Measurements from ENCODE around the gene MAML2. TPM values are rescaled to one million over a fixed set of nuclear protein-coding genes. Genes with fewer than 3 reads are reported as not detected.

MAML2 gene
- total and polyA plus RNA-seq, 2 of the 8 experiments (the other 6 are each of a cell fraction or from before 2014, with no cell fraction given) = 3.8 to 6.6 TPM

DNA sequence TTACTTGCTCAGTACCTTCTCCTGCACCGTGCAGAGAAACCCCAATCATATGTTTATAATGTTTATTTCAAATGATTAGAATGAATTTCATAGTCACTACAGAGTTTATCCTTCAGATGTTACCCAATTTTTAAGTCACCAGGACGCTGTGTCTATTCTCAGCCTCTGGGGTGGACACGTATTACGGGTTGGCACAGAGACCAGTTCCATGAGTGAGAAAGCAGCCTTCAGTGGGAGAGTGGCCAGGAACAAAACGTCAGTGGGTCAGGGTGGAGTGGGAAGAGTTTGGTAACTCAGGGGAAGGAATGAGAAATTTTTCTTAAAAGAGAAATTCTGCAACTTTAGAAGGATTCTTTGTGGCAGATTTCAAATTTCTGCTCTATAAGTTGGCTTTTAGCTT is 342.0 kb downstream of the MAML2 start:
- H3K27me3 ChIP-seq (replicated peaks in 1 of 4; ENCODE audit: control insufficient read depth in 3 of 4, extremely low read depth in 1 of 4, insufficient read depth in 3 of 4, low read length in 3 of 4) = no peaks in the 10 kb centered on the region
- no peaks in the 10 kb centered on the region for H3K79me2 ChIP-seq (ENCODE audit: control insufficient read depth in 1 of 2, insufficient read depth in 2 of 2, low read length in 2 of 2)
- no peak overlapping the region for H4K8ac ChIP-seq (ENCODE audit: extremely low read depth, insufficient read depth, low read length)
- FAIRE-seq = no peak
- H3K4me2 ChIP-seq (ENCODE audit: insufficient read depth in 1 of 2, low read depth in 2 of 2, low read length in 2 of 2) = no peak overlapping the region
- H3K4me3 ChIP-seq (ENCODE audit: extremely low read depth in 1 of 4, insufficient read depth in 2 of 4, low read depth in 3 of 4, low read length in 4 of 4) = no peak overlapping the region
- no peak overlapping the region for H3K23ac ChIP-seq (ENCODE audit: insufficient read length)
- WGBS, 2 experiments (ENCODE audit: extremely low coverage in 1 of 2, insufficient coverage in 1 of 2, insufficient read length in 1 of 2, insufficient replicate concordance in 2 of 2, low coverage in 1 of 2, low lambda C conversion rate in 2 of 2, missing lambda C conversion rate in 1 of 2) = 90% methylated on average over 5 of the region's 5 CpGs; no CpG with 5 or more reads in 1 of the 2 experiments
- H2AFZ ChIP-seq (ENCODE audit: low read length) = no peak overlapping the region
- H4K91ac ChIP-seq (replicated peaks; ENCODE audit: insufficient read length, low read length) = no peak overlapping the region
- H3K9me3 ChIP-seq (ENCODE audit: insufficient read depth in 2 of 2, low read depth in 1 of 2, low read length in 1 of 2) = no peaks in the 10 kb centered on the region
- no peak overlapping the region for H3K9ac ChIP-seq (replicated peaks in 1 of 4; ENCODE audit: extremely low read depth in 1 of 4, low read depth in 3 of 4, low read length in 3 of 4)
- H2BK20ac ChIP-seq (ENCODE audit: low read length) = no peak overlapping the region
- peaks cover 0 to 7% (median 2%) of the 10 kb centered on the region in 4 experiments; a peak in 2 of 7 replicates for H3K4me1 ChIP-seq (replicated peaks in 1 of 4; ENCODE audit: control insufficient read depth in 3 of 4, insufficient read depth in 4 of 4, low read length in 3 of 4)
- no peak overlapping the region for H2BK5ac ChIP-seq (ENCODE audit: low read depth, low read length)
- CTCF ChIA-PET (ENCODE audit: partially characterized antibody) = interaction anchor here (0.7 to 1.0 kb wide), 3 partner anchors 54 to 342 kb away, joined by 3 read pairs; partner anchors contain the start of gene MAML2
- no peaks in the 10 kb centered on the region for H3K79me1 ChIP-seq (ENCODE audit: low read depth, low read length)
- no peak for DNase-seq (ENCODE audit: low read depth in 1 of 2, low spot score in 2 of 2)
- no peak overlapping the region for H2BK15ac ChIP-seq (ENCODE audit: low read length)
- no peak overlapping the region for H2AK5ac ChIP-seq (ENCODE audit: low read depth, low read length)
- H3K14ac ChIP-seq (ENCODE audit: insufficient read length) = no peak overlapping the region
- POLR2A ChIA-PET (ENCODE audit: partially characterized antibody) = no interaction called here
- H2BK12ac ChIP-seq (ENCODE audit: low read depth, low read length) = no peak overlapping the region
- H3K18ac ChIP-seq (ENCODE audit: extremely low read depth, low read length) = no peak overlapping the region
- H3K36me3 ChIP-seq (ENCODE audit: control insufficient read depth in 2 of 4, insufficient read depth in 4 of 4, low read length in 3 of 4) = no peaks in the 10 kb centered on the region
- H2BK120ac ChIP-seq (replicated peaks; ENCODE audit: low read depth, low read length) = no peak overlapping the region
- no peak overlapping the region for H3K56ac ChIP-seq (replicated peaks; ENCODE audit: insufficient read length, low read depth, low read length)
- H3K27ac ChIP-seq (ENCODE audit: low read depth, low read length) = no peak overlapping the region
- H3K4ac ChIP-seq (replicated peaks; ENCODE audit: insufficient read length, low read depth, low read length) = no peak overlapping the region
- no peak overlapping the region for H4K5ac ChIP-seq (ENCODE audit: insufficient read length, low read depth, low read length)
- no peaks in the 10 kb centered on the region for H4K20me1 ChIP-seq (replicated peaks in 1 of 2; ENCODE audit: control insufficient read depth in 1 of 2, insufficient read depth in 2 of 2, low read length in 2 of 2)
- H3K23me2 ChIP-seq (ENCODE audit: low read depth, low read length) = peaks cover 5% of the 10 kb centered on the region; the same call in 1 of the 2 replicates
- TF ChIP-seq PHF8 (conservative IDR thresholded peaks at IDR 0.05; ENCODE audit: low read depth, low read length) (no peak), ZNF274 (IDR thresholded peaks at IDR 0.05; ENCODE audit: borderline replicate concordance, extremely low read depth, low read length) (no peak), RNF2 (IDR thresholded peaks at IDR 0.05; ENCODE audit: borderline replicate concordance, low read depth, low read length, missing control alignments, poor library complexity, severe bottlenecking) (no peak), SAP30 (IDR thresholded peaks at IDR 0.05; ENCODE audit: insufficient read depth, insufficient replicate concordance, low read length) (no peak), POLR2AphosphoS5 (IDR thresholded peaks at IDR 0.05; ENCODE audit: low read depth, low read length) (no peak), KDM5A (IDR thresholded peaks at IDR 0.05; ENCODE audit: low read length) (no peak), TBP (IDR thresholded peaks at IDR 0.05; ENCODE audit: low read depth, low read length) (no peak), TEAD4 (IDR thresholded peaks at IDR 0.05; ENCODE audit: low read depth, low read length) (no peak), SRF (IDR thresholded peaks at IDR 0.05; ENCODE audit: low read depth, low read length) (no peak), YY1 (IDR thresholded peaks at IDR 0.05; ENCODE audit: low read depth, low read length) (no peak), NANOG (IDR thresholded peaks at IDR 0.05; ENCODE audit: insufficient read depth, low read depth, low read length, poor library complexity, severe bottlenecking) (no peak), TAF7 (optimal IDR thresholded peaks at IDR 0.05; ENCODE audit: borderline replicate concordance, low read depth, low read length) (no peak)
- TF ChIP-seq, protein P1, sequence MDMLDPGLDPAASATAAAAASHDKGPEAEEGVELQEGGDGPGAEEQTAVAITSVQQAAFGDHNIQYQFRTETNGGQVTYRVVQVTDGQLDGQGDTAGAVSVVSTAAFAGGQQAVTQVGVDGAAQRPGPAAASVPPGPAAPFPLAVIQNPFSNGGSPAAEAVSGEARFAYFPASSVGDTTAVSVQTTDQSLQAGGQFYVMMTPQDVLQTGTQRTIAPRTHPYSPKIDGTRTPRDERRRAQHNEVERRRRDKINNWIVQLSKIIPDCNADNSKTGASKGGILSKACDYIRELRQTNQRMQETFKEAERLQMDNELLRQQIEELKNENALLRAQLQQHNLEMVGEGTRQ (IDR thresholded peaks at IDR 0.05; ENCODE audit: low read length) = no peak
